ENCODE data around the gene DEFB123. TPM values are rescaled to one million over a fixed set of nuclear protein-coding genes. Genes with fewer than 3 reads are reported as not detected.
A peak's percentile ranks its signal among the peaks of the same experiment; 100 is the strongest.

The DEFB123 gene
- total and polyA plus RNA-seq, 2 donors (not counting 1 experiment from before 2014, with no cell fraction given) = not detected

DNA sequence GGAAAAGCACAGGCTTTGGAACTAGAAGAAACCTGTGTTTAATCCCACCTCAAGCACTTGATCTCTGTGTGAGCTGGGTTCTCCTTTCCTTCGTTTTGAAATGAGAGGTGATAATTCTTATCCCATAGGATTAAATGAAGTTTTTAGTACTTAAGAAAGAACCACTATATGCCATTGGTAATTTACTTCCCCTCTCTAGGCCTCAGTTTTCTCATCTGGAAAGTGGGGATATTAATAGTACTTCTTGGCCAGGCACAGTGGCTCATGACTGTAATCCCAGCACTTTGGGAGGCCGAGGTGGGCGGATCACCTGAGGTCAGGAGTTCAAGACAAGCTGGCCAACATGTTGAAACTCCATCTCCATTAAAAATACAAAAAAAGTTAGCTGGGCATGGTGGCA, 48.7 kb downstream of the DEFB123 start:
- H3K27ac ChIP-seq (ENCODE audit: insufficient read depth, low read length) = no peak overlapping the region
- H4K20me1 ChIP-seq (ENCODE audit: control insufficient read depth, extremely low read depth, insufficient read depth, low read length) = no peaks in the 10 kb centered on the region
- H3K4me3 ChIP-seq (replicated peaks in 1 of 4; ENCODE audit: control extremely low read depth in 1 of 4, insufficient read depth in 1 of 4, low read depth in 3 of 4, low read length in 4 of 4) = no peak overlapping the region
- H3K36me3 ChIP-seq (ENCODE audit: control insufficient read depth, insufficient read depth, low read length) = no peaks in the 10 kb centered on the region
- H3K9me3 ChIP-seq (ENCODE audit: control insufficient read depth, insufficient read depth, low read depth, low read length) = no peaks in the 10 kb centered on the region
- H2AFZ ChIP-seq (ENCODE audit: low read length) = no peak overlapping the region
- no peak overlapping the region for H3K4me2 ChIP-seq (ENCODE audit: extremely low read depth, insufficient read depth, low read length)
- H3K27me3 ChIP-seq (ENCODE audit: control insufficient read depth, insufficient read depth, low read length) = peaks cover 10% of the 10 kb centered on the region
- no peak for DNase-seq (ENCODE audit: low read depth in 2 of 2)
- no peak for TF ChIP-seq EZH2 (IDR thresholded peaks at IDR 0.05; ENCODE audit: low read length, missing control alignments)
- TF ChIP-seq, protein P1, sequence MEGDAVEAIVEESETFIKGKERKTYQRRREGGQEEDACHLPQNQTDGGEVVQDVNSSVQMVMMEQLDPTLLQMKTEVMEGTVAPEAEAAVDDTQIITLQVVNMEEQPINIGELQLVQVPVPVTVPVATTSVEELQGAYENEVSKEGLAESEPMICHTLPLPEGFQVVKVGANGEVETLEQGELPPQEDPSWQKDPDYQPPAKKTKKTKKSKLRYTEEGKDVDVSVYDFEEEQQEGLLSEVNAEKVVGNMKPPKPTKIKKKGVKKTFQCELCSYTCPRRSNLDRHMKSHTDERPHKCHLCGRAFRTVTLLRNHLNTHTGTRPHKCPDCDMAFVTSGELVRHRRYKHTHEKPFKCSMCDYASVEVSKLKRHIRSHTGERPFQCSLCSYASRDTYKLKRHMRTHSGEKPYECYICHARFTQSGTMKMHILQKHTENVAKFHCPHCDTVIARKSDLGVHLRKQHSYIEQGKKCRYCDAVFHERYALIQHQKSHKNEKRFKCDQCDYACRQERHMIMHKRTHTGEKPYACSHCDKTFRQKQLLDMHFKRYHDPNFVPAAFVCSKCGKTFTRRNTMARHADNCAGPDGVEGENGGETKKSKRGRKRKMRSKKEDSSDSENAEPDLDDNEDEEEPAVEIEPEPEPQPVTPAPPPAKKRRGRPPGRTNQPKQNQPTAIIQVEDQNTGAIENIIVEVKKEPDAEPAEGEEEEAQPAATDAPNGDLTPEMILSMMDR (conservative IDR thresholded peaks at IDR 0.05 in 1 of 2, IDR thresholded peaks at IDR 0.05 in 1 of 2; ENCODE audit: low read depth in 1 of 2, low read length in 2 of 2) = no peak
- no peak overlapping the region for H3K9ac ChIP-seq (ENCODE audit: insufficient read depth, low read length)
- no peaks in the 10 kb centered on the region for H3K79me2 ChIP-seq (ENCODE audit: control insufficient read depth, insufficient read depth, low read length)
- no peaks in the 10 kb centered on the region for H3K4me1 ChIP-seq (ENCODE audit: control insufficient read depth, extremely low read depth, insufficient read depth, low read length)

DNA sequence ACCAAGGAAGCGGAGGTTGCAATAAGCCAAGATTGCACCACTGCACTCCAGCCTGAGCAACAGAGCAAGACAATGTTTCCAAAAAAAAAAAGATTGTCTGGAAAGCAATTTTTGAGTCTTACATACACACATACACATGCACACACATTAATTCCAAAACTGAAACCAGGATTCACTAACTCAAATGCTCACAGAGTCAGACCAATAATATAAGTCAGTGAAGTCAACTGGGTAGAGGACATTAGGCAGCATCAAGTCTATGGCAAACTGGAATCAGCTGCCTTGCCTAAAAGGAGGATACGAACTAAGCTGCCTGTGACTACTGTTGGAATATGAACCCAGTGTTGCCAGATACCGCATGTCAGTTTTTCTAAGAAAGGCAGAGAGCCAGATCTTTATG, 50.3 kb downstream of the DEFB123 start:
- H3K27me3 ChIP-seq (ENCODE audit: control insufficient read depth, insufficient read depth, low read length) = peaks cover 6% of the 10 kb centered on the region
- DNase-seq (ENCODE audit: low read depth in 2 of 2) = no peak
- no peak overlapping the region for H3K27ac ChIP-seq (ENCODE audit: insufficient read depth, low read length)
- H2AFZ ChIP-seq (ENCODE audit: low read length) = no peak overlapping the region
- TF ChIP-seq, protein P1 (conservative IDR thresholded peaks at IDR 0.05 in 1 of 2, IDR thresholded peaks at IDR 0.05 in 1 of 2; ENCODE audit: low read depth in 1 of 2, low read length in 2 of 2) = no peak
- TF ChIP-seq EZH2 (IDR thresholded peaks at IDR 0.05; ENCODE audit: low read length, missing control alignments) = no peak
- no peaks in the 10 kb centered on the region for H3K36me3 ChIP-seq (ENCODE audit: control insufficient read depth, insufficient read depth, low read length)
- H3K4me3 ChIP-seq (replicated peaks in 1 of 4; ENCODE audit: control extremely low read depth in 1 of 4, insufficient read depth in 1 of 4, low read depth in 3 of 4, low read length in 4 of 4) = no peak overlapping the region
- no peaks in the 10 kb centered on the region for H3K79me2 ChIP-seq (ENCODE audit: control insufficient read depth, insufficient read depth, low read length)
- no peaks in the 10 kb centered on the region for H4K20me1 ChIP-seq (ENCODE audit: control insufficient read depth, extremely low read depth, insufficient read depth, low read length)
- H3K4me1 ChIP-seq (ENCODE audit: control insufficient read depth, extremely low read depth, insufficient read depth, low read length) = no peaks in the 10 kb centered on the region
- no peak overlapping the region for H3K9ac ChIP-seq (ENCODE audit: insufficient read depth, low read length)
- H3K9me3 ChIP-seq (ENCODE audit: control insufficient read depth, insufficient read depth, low read depth, low read length) = no peaks in the 10 kb centered on the region
- no peak overlapping the region for H3K4me2 ChIP-seq (ENCODE audit: extremely low read depth, insufficient read depth, low read length)

DNA sequence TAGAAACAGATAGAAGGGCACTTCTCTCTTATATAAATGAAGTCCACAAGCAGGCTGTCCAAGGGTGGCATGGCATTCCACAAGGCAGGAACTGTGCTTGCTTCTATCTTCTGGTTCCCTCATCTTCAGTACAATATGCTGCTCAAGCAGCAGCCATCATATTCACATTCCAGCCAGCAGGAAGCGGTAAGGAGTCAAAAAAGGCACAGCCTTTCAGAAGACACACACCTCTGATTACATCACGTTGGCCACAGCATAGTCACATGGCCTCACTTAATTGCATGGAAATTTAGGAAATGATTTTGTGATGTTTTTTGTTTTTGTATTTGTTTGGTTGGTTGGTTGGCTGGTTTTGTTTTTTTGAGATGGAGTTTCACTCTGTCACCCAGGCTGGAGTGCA, 53.7 kb downstream of the DEFB123 start:
- H3K79me2 ChIP-seq (ENCODE audit: control insufficient read depth, insufficient read depth, low read length) = no peaks in the 10 kb centered on the region
- no peaks in the 10 kb centered on the region for H3K36me3 ChIP-seq (ENCODE audit: control insufficient read depth, insufficient read depth, low read length)
- H3K9me3 ChIP-seq (ENCODE audit: control insufficient read depth, insufficient read depth, low read depth, low read length) = no peaks in the 10 kb centered on the region
- no peak overlapping the region for H3K9ac ChIP-seq (ENCODE audit: insufficient read depth, low read length)
- no peak overlapping the region for H2AFZ ChIP-seq (ENCODE audit: low read length)
- H3K27me3 ChIP-seq (ENCODE audit: control insufficient read depth, insufficient read depth, low read length) = peaks cover 3% of the 10 kb centered on the region
- H3K4me2 ChIP-seq (ENCODE audit: extremely low read depth, insufficient read depth, low read length) = no peak overlapping the region
- no peak overlapping the region for H3K27ac ChIP-seq (ENCODE audit: insufficient read depth, low read length)
- H3K4me3 ChIP-seq (replicated peaks in 1 of 4; ENCODE audit: control extremely low read depth in 1 of 4, insufficient read depth in 1 of 4, low read depth in 3 of 4, low read length in 4 of 4) = no peak overlapping the region
- H4K20me1 ChIP-seq (ENCODE audit: control insufficient read depth, extremely low read depth, insufficient read depth, low read length) = no peaks in the 10 kb centered on the region
- TF ChIP-seq EZH2 (IDR thresholded peaks at IDR 0.05; ENCODE audit: low read length, missing control alignments) = no peak
- TF ChIP-seq, protein P1 (conservative IDR thresholded peaks at IDR 0.05 in 1 of 2, IDR thresholded peaks at IDR 0.05 in 1 of 2; ENCODE audit: low read depth in 1 of 2, low read length in 2 of 2) = peak; percentile 31 to 48
- peak; percentile 31 for DNase-seq (ENCODE audit: low read depth in 2 of 2)
- peaks cover 11% of the 10 kb centered on the region for H3K4me1 ChIP-seq (ENCODE audit: control insufficient read depth, extremely low read depth, insufficient read depth, low read length)

All from fibroblast of lung (primary cell).